ENCODE measurements around the gene COL4A5. TPM values are rescaled to one million over a fixed set of nuclear protein-coding genes. Genes with fewer than 3 reads are reported as not detected.

Gene COL4A5
- total and polyA plus RNA-seq, 7 donors: 1.1 to 8.6 (median 3.1) TPM

DNA sequence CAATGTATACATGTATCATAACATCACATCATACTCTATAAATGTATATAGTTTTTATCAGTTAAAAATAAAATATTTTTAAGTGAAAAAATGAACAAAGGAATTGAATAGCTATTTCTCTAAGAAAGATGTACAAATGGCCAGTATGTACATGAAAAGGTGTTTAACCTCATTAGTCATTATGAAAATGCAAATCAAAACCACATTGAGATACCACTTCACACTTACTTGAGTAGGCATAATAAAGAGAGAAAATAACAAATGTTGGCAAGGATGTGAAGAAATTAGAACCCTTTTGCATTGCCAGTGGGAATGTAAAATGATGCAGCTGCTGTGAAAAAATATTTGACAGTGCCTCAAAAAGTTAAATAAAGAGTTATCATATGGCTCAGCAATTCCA is 201.2 kb downstream of the COL4A5 start:
- Histone ChIP-seq H3K36me3 (ENCODE audit: insufficient read depth in 1 of 2, low read depth in 1 of 2) (no peaks in the 10 kb centered on the region), H3K4me1 (no peaks in the 10 kb centered on the region), H3K9me3 (peaks cover 24% of the 10 kb centered on the region), H3K27me3 (ENCODE audit: insufficient read depth in 3 of 3, low read length in 2 of 3) (no peaks in the 10 kb centered on the region), H3K27ac (no peak overlapping the region), H3K4me3 (no peak overlapping the region)
- no peak for ATAC-seq
- DNase-seq: no peak
- TF ChIP-seq, protein P1, sequence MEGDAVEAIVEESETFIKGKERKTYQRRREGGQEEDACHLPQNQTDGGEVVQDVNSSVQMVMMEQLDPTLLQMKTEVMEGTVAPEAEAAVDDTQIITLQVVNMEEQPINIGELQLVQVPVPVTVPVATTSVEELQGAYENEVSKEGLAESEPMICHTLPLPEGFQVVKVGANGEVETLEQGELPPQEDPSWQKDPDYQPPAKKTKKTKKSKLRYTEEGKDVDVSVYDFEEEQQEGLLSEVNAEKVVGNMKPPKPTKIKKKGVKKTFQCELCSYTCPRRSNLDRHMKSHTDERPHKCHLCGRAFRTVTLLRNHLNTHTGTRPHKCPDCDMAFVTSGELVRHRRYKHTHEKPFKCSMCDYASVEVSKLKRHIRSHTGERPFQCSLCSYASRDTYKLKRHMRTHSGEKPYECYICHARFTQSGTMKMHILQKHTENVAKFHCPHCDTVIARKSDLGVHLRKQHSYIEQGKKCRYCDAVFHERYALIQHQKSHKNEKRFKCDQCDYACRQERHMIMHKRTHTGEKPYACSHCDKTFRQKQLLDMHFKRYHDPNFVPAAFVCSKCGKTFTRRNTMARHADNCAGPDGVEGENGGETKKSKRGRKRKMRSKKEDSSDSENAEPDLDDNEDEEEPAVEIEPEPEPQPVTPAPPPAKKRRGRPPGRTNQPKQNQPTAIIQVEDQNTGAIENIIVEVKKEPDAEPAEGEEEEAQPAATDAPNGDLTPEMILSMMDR (IDR thresholded peaks at IDR 0.05): no peak
- intact Hi-C loops (cut with DNase I): no loop called here

DNA sequence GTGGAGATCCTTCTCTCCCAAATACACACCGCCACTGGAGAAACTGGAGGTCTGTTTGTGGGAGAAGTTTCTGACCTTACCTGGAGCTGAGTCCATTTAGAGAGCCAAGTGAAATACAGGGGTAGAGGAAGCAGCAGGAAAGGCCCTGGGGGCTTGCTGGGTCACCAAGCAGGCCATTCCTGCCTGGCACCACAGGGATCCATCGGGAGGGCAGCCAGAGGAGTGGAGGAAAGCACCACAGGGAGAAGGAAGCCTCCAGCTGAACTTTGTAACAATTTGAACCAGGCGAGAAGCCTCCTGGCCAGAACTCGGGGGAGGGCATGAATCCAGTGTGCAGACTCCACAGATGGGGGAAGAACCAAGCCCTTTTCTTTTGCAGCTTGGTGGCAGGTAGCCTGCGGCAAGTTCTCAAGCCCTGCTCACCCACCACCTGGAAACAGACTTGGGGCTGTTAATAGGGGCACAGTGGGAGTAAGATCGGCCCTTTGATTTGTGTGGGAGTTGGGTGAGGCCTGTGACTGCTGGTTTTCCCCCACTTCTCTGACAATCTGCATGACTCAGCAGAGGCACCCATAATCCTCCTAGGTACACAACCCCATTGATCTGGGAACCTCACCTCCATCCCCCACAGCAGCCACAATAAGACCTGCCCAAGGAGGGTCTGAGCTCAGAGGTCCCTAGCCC is 202.1 kb downstream of the COL4A5 start:
- ATAC-seq (no peak), DNase-seq (no peak)
- H3K4me3 ChIP-seq: no peak overlapping the region
- 70 to 100% (median 92%) methylated on average over 5 to 6 of the region's 6 CpGs for WGBS, 3 donors
- H3K27ac ChIP-seq: no peak overlapping the region
- intact Hi-C loops (cut with DNase I): no loop called here
- H3K9me3 ChIP-seq: peaks cover 24% of the 10 kb centered on the region
- TF ChIP-seq, protein P1 (IDR thresholded peaks at IDR 0.05): no peak
- H3K27me3 ChIP-seq (ENCODE audit: insufficient read depth in 3 of 3, low read length in 2 of 3): no peaks in the 10 kb centered on the region
- H3K36me3 ChIP-seq (ENCODE audit: insufficient read depth in 1 of 2, low read depth in 1 of 2): no peaks in the 10 kb centered on the region
- H3K4me1 ChIP-seq: no peaks in the 10 kb centered on the region

DNA sequence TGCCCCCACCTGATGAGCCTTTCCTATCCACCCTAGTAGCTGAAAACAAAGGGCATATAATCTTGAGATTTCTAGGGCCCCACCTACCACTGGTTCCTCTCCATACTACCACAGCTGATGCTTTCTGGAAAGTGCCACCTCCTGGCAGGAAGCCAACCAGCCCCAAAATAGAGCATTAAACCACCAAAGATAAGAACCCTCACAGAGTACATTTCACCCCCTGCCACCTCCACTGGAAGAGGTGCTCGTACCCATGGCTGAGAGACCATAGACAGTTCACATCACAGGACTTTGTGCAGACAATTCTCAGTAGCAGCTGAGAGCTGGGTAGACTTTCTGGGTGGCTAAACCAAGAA is 202.6 kb downstream of the COL4A5 start:
- no peak overlapping the region for H3K27ac ChIP-seq
- no peak for ATAC-seq
- DNase-seq: no peak
- WGBS, 3 donors: 71 to 100% (median 86%) methylated on average over 1 of the region's 1 CpG
- H3K4me3 ChIP-seq: no peak overlapping the region
- no peaks in the 10 kb centered on the region for H3K4me1 ChIP-seq
- TF ChIP-seq, protein P1 (IDR thresholded peaks at IDR 0.05): no peak
- no peaks in the 10 kb centered on the region for H3K36me3 ChIP-seq (ENCODE audit: insufficient read depth in 1 of 2, low read depth in 1 of 2)
- no peaks in the 10 kb centered on the region for H3K27me3 ChIP-seq (ENCODE audit: insufficient read depth in 3 of 3, low read length in 2 of 3)
- intact Hi-C loops (cut with DNase I): no loop called here
- peaks cover 24% of the 10 kb centered on the region for H3K9me3 ChIP-seq

DNA sequence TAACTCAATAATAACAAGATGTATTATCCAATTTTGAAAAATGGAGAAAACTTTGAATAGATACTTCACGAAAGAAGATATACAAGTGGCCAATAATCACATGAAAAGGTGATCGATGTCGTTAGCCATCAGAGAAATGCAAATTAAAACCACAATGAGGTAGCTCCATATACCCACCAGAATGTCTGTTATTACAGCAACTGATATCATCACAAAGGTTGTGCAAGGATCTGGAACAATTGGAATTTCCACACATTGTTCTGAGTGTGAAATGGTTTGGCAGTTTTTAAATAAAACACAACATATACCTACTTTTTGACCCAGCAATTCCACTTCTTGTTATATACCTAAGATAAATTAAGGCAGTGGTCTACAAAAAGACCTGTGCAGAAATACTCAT is 225.1 kb downstream of the COL4A5 start:
- intact Hi-C loops (cut with DNase I): no loop called here
- no peaks in the 10 kb centered on the region for H3K4me1 ChIP-seq
- no peak overlapping the region for H3K27ac ChIP-seq
- peaks cover 0 to 12% of the 10 kb centered on the region in 2 donors for H3K36me3 ChIP-seq (ENCODE audit: insufficient read depth in 1 of 2, low read depth in 1 of 2)
- DNase-seq: no peak
- H3K9me3 ChIP-seq: no peaks in the 10 kb centered on the region
- TF ChIP-seq, protein P1 (IDR thresholded peaks at IDR 0.05): no peak
- WGBS, 3 donors: 82 to 95% (median 93%) methylated on average over 3 of the region's 3 CpGs
- ATAC-seq: no peak
- H3K4me3 ChIP-seq: no peak overlapping the region
- no peaks in the 10 kb centered on the region for H3K27me3 ChIP-seq (ENCODE audit: insufficient read depth in 3 of 3, low read length in 2 of 3)

DNA sequence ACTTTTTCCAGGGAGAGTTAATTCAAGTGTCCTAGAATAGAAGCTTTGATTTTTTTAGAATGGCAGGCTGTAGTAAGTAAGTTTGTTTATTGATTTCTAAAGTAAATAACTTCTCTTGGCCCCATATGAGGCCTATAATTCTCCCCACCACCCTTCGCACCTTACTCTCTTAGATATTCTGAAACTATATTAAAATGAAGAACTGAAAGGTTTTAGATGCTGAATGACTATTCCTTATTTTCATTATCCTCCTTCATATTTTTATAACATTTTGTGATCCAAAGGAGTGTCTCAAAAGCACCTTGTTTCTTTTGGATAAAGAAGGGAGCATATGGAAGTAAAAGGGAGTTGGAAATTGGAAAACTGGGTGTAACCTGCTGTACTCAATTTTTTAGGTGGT is 226.5 kb downstream of the COL4A5 start:
- 95 to 100% (median 96%) methylated on average over 1 of the region's 1 CpG for WGBS, 3 donors
- Histone ChIP-seq H3K4me3 (no peak overlapping the region), H3K4me1 (no peaks in the 10 kb centered on the region), H3K27ac (no peak overlapping the region), H3K9me3 (no peaks in the 10 kb centered on the region), H3K27me3 (ENCODE audit: insufficient read depth in 3 of 3, low read length in 2 of 3) (no peaks in the 10 kb centered on the region), H3K36me3 (ENCODE audit: insufficient read depth in 1 of 2, low read depth in 1 of 2) (peaks cover 0 to 12% of the 10 kb centered on the region in 2 donors)
- DNase-seq (no peak), ATAC-seq (no peak)
- intact Hi-C loops (cut with DNase I): no loop called here
- TF ChIP-seq, protein P1 (IDR thresholded peaks at IDR 0.05): no peak

Measured in psoas muscle (tissue), 8 donors.